HG02623 (cell line): ENCODE data around the gene XRCC4.
"Not testable (repeated sequence)": the region's sequence is repeated elsewhere in the genome, so short reads cannot be mapped to it uniquely, and the experiment has no call there.

Source experiments
- ATAC-seq: cut with Tn5 transposase; IDR thresholded peaks from one replicate; pipeline ENCODE4 v1.9.1; 2021; ENCODE audit warnings: moderate library complexity; ENCODE audit not compliant: unreplicated experiment

Gene XRCC4

DNA sequence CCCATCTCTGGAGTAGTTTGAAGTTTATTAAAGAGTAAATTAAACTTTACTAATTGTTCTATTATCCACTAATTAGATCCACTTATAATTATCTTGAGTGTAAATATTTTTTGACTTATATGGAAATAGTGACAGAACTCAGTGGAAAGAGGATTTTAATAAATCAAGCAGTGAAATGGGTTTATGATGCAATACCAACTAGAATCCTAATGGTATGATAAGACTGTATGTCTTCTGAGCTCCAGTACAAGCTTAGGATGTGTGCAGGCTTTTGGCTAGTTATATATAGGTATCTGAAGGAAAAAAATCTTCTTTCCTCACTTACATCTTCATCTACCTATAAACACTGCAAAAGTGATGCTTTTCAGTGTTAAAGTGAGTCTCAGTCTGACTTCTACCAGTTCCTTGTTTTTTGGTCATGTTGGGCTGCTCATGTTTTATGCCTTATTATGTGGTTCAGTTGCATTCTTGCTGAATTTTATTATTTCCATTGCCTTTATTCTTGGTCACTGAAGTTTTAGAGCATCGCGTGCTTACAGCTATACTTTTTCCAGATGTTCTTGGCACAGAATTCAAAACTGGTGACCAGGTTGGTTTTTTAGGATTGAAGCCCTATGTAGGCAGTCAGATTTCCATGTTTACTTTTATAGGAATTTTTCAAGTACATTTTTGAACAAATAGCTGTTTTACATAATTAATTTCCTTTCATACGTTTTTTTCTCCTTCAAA, 30.5 kb downstream of the XRCC4 start:
- no peak for ATAC-seq

DNA sequence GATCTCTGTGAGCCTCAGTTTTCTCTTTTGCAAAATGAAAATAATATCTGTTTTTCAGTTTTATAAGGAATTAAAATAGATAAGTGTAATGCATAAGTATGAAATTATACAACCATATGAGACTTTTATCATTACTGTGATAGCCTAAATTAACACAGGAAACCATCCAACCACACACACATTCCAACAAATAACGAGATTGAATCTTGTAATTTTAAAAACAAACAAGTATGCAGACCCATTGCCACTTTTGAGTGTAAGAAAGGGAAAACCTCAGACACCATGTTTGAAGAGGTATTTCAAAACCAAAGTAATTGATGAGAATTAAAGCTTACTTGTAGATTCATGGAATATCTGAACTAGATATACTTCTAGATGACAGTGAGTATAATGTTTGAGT, 32.0 kb downstream of the XRCC4 start:
- ATAC-seq = no peak

DNA sequence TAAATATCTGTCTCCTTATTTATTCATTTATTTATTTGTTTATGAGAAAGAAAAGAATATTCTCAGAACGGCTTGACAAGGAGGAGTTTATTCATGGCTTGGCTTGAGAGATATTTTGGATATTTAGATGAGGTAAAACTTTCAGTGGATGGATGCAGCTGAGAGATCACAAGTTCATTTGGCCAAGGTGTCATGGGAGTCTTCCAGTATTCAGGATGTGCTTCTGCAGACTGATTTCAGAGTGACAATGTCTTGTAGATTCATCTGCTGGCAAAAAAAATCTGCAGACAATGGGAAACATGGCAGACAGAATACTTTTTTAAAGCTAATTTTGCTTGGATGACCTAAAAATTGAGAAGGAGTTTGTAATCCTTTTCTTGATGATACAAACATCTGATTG, 38.5 kb downstream of the XRCC4 start:
- ATAC-seq = no peak

DNA sequence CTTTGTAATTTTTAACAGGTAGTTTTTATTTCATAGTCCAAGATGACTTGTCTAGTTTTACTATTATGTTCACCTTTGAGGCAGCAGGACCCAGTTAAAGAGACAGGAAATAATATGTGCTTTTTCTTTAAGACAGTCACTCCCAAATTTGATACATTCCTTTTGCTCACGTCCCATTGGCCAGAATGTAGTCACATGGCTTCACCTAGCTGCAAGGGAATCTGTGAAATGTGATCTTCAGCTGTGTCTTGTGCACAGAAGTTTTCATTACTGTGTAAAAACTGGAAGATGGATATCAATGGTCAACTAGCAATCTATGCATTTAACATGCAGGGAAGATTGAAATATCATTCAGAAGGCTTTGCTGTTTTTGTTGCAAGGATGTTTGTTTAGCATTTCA, 41.1 kb downstream of the XRCC4 start:
- ATAC-seq = no peak

DNA sequence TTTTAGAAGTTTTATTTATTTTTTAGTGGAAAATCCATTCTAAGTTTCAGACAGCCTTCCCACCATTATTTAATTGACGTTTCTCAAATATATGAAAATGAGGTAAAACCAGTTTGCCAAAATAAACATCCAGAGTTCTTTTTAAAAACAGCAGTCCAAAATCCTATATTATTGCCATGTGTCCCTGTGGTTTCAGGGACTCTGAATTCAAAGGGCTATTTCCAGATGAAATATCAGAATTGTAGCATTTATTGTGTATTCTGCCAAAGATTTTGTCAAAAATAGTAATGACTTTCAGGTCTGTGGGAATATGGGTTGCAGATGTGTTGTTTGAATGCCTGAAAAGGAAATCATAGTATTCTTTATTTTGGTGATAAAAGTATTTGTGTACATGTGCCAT, 41.6 kb downstream of the XRCC4 start:
- no peak for ATAC-seq

DNA sequence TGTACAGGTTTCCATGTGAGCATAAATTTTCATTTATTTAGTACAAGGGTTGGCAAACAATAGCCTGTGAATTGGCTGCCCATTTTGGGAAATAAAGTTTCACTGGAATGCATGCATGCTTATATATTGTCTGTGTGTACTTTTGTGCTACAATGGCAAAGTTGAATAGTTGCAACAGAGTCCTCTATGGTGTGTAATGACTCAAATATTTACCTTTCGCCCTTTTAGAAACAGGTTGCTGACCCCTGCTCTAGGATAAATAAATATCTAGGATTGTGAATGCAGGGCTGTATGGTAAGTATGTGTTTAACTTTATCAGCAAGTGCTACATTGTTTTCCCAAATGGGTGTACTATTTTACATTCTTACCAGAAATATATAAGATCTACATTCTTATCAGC, 47.2 kb downstream of the XRCC4 start:
- ATAC-seq = no peak

DNA sequence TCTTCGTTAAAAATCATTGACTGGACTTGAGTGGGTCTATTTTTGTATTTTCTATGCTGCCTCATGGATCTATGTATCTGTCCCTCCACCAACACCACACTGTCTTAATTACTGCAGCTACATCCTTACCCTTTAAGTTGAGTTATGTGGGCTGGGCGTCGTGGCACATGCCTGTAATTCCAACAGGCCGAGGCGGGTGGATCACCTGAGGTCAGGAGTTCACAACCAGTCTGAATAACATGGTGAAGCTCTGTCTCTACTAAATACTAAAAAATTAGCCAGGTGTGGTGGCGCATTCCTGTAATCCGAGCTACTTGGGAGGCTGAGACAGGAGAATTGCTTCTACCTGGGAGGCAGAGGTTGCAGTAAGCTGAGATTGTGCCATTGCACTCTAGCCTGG, 48.2 kb downstream of the XRCC4 start:
- no peak for ATAC-seq

DNA sequence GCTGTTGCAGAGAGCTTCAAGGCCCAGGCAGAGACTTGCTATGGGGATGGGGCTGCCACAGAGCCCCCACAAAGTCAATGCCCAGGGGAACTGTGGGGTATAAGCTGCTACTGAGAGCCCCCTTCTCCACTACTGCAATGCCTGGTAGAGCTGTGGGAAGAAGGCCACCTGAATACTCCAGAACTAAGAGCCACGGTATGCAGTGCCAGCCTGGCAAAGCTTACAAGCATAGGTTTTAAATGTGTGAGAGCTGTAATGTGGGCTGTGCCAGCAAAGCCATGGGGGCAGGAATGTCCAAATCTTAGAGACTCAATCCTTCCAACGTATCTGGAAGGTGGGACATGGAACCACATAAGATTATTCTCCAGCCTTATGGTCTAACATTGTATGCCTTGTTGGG, 49.2 kb downstream of the XRCC4 start:
- ATAC-seq = no peak

DNA sequence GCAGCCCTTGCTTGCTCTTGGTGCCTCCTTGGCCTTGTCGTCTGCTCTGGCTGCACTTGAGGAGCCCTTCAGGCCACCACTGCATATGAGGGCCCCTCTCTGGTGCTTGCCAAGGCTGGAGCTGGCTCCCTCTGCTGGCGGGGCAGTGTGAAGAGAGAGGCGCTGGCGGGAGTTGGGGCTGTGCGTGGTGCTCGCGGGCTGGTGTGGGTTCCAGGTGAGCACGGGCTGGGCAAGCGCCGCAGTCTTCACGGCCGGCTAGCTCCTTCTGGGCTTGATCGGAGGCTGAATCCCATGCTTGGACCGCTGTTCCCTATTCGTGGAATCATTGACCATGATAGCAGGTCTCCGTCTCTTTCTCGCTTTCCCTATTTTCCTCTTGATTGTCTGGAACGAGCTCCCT, 56.5 kb downstream of the XRCC4 start:
- ATAC-seq = no peak

DNA sequence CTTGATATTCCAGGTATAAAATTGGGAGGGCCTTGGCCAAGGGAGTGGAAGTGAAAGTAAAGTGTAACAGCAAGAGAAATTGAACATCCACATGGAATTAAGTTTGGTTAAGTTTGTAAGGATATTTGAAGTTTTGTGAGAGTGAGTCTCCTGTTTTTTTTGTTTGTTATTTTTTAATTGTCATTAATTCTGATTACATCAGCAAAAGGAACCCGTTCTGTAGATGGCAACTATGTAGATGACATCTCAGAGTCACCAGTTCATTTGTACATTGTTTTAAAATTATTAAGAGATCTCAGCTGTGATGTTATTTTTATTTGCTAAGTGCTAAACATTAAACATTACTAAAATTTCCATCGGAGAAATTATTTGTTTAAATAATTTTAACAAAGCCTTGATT, 65.2 kb downstream of the XRCC4 start:
- ATAC-seq = no peak

DNA sequence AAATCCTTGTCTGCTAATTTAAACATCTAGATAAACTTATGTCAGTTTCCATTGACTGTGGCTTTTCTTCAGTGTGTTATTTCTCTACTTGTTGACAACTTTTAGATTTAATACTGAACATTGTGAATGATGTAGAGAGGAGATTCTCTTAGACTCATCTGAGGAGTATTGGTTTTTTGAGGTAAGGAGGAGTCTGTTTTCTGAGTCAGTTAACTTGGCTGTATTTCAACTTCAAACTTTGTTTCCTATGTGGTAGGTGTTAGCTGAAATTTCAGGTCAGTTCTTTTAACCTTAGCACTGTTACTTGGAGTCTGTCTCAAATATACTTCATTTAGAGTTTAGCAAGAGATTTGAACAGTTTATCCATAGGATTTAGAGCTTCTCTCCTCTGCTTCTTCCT, 67.9 kb downstream of the XRCC4 start:
- no peak for ATAC-seq

DNA sequence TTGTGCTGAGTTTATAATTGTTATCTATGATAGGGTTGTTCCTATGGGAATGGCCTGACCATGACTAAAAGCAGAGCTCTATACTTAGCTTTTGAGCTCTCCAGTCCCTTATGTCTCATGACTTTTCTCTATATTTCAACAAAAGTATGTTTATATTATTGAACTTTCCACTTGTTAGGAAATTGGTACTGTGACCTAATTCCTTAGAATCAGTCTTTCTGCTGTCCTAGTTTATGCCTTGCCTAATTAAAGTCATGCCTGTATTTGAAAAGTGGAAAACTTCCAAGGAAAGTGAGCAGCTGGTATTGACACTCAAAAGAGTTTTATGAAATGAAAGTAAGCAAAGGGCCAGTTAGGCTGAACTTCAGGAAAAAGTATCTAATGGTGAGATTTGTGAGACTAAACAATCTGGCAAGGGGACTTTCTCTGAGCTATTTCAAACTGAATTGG, 68.6 kb downstream of the XRCC4 start:
- no peak for ATAC-seq

DNA sequence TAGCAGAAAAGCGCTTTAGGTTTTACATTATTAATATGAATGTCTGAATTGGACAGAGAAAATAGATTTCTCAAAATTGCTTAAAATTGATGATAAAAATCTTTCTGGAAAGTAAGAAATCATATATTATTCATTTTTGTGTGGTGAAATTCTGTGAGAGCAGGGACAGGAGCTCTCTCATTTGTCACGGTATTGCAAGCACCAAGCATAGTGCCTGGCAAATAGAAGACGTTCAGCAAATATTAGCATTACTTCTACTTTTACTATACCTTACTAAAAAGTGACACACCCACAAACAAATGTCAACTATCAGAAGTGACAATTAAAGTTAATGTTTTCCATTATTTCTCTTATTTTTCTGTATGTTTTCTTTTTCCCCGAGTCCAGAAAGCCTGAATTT, 69.1 kb downstream of the XRCC4 start:
- no peak for ATAC-seq

DNA sequence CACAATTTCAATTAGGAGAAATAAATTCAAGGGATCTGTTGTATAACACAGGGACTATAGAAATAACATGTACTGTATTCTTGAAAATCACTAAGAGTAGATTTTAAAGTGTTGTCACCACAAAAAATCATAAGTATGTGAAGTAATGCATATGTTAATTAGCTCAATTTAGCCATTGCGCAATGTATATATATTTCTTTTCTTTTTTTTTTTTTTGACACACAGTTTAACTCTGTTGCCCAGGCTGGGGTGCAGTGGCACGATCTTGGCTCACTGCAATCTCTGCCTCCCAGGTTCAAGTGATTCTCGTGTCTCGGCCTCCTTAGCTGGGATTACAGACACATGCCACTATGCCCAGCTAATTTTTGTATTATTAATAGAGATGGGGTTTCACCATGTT, 70.2 kb downstream of the XRCC4 start:
- ATAC-seq = no peak

DNA sequence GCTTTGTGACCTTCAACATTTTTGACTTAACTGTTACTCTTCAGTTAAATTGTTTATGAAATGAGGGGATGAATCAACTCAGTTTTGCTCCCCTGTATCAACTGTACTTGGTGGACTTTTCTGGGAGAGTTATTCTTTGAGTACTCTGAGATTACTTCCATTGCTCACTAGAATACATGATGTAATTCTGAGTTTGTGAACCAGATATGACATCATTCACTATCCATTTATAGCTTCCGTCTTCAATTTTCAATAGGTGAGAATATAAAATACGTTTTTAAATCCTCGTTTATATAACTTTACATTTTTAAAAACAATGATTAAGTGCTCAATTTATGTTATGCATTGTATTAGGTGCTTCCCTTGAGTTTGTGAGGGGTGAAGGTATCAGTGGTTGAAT, 71.0 kb downstream of the XRCC4 start:
- ATAC-seq = no peak

DNA sequence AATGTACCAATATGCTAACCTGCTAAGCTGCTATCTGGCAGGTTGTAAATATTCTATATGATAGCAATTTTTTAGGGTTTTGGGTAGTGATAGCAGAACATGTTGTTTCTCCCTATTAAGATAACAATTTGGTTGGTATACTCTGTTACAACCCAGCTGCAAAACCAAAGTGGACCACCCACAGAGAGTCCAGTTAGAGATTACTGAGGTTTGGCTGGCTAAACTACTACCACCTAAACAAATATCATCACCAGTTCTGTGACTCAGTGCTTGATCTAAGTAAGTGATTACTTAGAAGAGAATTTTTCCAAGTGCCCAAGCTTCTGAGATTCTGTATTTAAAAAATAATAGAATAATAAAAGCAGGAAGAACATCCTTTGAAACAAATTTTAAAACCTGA, 72.3 kb downstream of the XRCC4 start:
- no peak for ATAC-seq

DNA sequence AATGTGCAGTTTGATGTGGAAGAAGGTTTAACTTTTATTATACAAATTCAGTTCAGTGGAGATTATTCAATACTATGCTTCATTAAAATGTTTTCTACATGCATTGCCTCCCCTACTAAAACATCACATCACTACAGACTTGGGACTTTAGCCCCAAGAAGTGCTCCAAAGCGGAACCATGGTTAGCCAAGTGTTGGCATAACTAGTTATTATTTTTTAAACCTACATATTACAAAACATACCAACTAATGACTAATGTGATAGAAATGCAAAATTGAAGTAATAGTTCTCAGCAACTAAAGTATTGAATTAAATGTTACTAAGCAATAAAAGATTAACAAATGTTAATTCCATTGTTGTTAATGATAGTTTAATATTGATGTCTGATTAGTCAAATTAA, 74.5 kb downstream of the XRCC4 start:
- ATAC-seq = no peak

DNA sequence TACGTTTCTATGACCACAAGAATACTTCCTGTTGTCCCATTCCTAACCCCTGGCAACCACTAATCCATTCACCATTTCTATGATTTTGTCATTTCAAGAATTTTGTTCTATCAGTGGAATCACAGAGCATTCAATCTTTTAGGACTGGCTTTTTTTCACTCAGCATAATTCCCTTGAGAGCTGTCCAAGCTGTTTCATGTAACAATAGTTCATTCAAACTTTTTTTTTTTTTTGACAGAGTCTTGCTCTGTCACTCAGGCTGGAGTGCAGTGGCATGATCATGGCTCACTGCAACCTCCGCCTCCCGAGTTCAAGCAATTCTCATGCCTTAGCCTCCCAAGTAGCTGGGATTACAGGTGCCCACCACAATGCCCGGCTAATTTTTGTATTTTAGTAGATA, 75.6 kb downstream of the XRCC4 start:
- ATAC-seq = not testable (repeated sequence)

DNA sequence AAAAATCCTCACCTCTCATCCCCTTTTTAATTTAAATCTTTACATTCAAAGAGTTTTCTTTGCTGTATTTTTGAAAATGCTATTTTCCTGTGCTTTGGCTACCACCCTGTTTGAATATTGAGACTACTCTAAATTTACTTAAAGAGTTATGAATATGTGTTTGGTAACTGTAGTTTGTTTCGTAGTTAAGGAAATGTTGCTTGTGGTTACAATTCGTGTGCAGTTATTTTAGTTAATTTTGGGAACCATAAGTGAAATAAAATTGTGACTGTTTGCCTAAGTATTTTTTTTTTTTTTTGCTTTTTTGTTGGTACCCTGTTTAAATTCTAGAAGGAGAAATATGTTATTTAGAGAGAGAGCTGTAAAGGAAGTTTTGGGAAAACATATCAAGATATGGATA, 78.7 kb downstream of the XRCC4 start:
- no peak for ATAC-seq

DNA sequence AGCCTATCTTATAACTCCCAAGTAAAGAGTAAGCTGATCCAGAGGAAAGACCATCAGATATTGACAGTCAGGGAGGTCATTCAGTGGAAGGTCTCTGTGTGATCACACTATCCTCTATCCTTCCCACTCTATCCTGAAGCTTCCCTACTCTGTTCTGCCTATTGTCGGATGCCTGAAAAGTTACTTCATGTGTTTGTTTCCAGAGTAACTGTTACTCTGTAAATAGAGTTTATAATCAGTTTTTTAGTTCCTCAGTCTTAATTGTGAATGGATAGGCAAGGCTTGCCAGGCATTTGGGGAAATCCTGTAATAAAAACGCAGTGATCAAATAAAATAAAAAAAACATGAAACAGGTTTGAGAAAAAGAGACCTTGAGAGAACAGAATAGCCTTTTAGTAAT, 79.8 kb downstream of the XRCC4 start:
- no peak for ATAC-seq

DNA sequence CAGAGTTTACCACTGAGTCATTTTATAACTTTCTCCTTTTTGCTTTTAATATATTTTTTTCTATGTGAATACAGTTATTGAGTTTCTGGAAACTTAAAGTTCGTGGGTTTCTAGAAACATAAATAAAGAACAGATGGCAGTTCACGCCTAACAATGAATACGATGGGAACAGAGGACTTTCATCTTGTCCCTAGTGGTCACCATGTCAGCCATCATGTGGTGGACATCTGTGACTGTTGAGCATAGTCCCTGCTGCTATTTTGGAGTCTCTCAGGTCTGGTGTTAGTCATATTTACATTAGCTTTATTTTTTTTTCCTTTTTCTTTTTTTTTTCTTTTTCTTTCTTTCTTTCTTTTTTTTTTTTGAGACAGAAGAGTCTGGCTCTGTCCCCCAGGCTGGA, 85.3 kb downstream of the XRCC4 start:
- ATAC-seq = no peak

DNA sequence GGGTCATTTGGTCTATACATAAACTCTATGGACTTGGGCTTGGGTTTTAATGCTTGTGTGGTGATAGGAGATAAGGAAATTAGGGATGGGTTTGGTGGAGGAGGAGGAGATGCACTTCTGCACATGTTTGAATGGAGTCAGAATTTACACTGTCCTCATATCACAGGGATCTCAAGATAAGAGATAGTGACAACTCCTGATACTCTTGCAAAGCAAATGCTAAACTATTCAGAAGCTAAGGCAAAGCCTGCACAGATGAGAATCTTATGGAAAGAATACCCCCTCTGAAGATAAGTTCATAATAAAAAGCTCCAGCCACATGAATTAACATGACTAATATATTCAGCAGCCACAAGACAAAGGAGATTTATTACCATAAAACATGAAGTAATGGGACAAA, 90.2 kb downstream of the XRCC4 start:
- ATAC-seq = no peak

DNA sequence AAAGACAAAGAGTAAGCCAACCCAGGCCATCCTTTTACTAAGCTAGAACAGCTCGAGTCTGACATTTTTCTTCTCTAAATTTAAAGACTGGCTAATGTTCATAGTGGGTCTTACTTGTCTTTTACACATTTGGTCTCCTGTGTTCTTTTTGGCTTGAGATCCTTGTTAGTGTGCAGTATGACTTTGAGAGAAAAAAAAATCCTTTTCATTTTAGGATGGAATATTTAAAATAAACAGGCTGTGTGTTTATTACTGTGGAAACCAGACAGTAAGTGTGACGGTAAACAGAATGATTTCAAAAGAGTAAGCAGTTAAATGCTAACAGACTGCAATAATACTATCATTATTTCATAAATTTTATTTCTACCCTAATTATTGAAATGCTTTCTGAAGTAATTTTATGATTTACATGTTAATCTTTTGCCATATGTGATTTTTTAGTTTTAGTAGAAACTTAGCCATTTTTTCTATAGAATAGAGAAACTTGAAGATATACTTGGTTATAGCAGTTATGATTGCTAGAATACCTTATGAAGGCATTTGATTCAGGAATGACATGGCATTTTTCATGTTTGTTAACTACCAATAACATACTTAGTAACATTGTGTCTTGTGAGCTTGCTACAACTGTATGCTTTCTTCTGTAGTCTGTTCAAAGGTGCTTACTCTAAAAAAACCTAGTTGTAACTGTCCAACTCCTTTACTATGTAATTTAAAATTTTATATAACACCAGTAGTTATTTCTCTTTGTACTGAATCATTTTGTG, 92.4 kb downstream of the XRCC4 start:
- ATAC-seq = no peak
